GM12874 (cell line): ENCODE results near the gene TUBB2A.

Experiments
- CTCF ChIP-seq: IDR thresholded peaks from 2 replicates; pipeline ENCODE4 v1.5.1; 2011; ENCODE audit warnings: low read depth, mild to moderate bottlenecking, control low read depth, low read length, moderate library complexity; ENCODE audit not compliant: insufficient read depth

The TUBB2A gene

DNA sequence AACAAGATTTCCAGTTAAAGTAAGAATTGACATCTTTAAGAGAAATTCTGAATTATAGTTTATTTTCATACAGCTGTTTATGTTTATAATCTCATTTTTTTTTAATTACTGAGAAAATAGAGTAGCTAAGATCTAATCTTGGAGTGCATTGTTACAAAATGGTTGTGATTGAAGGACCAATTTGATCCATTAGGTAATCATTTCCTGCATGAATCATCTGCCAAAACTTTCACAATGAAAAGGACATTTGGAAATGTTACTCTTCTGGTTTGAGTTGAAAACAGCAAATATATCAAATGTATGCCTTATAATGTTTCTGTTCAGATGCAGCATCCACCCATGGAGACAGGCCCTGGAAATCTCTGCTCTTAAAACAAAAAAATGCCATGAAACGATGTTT is 19.0 kb downstream of the TUBB2A start:
- TF ChIP-seq CTCF, result no peak

DNA sequence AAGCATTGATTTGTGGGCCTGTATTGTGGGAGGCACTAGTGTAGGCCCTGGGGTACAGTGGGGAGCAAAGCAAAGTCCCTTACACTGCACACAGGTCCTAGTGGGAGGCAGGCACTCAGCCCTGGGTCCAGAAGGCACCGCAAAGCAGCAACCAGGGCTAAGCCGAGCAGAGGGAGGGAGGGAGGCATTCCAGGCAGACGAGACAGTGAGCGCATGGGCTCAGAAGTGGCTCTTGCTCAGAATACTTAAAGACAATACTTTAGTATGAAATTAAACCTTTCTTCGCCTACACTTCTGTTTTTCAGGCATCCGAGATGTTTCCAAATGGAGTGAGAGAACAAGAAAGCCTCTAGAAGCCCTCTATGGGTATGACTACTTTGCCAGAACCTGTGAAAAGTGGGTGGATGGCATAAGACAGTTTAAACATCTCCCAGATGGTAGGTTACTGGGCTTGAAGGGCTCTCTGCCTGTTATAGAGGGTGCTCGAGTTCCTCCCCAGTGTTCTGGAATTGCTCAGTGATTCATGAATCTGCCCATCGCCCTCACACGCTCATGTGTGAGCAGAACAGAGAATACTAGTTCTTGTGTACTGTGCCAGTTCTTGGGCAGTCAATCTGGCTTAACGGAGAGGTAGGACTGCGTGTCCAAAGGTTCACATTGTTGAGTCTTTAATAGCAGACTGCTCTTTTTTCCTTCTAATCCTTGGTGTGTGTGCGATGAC is 20.1 kb downstream of the TUBB2A start:
- no peak for TF ChIP-seq CTCF

- no peak for TF ChIP-seq CTCF
Measured at GRCh38 chr6:3136292-3137011, 20.9 kb downstream of the TUBB2A start.

- TF ChIP-seq CTCF, result no peak
Measured at GRCh38 chr6:3135668-3136291, 21.6 kb downstream of the TUBB2A start.

- TF ChIP-seq CTCF, result no peak
Measured at GRCh38 chr6:3133515-3133914, 23.8 kb downstream of the TUBB2A start.

GRCh38 chr6:3131695-3132094 is 25.6 kb downstream of the TUBB2A start:
- no peak for TF ChIP-seq CTCF

DNA sequence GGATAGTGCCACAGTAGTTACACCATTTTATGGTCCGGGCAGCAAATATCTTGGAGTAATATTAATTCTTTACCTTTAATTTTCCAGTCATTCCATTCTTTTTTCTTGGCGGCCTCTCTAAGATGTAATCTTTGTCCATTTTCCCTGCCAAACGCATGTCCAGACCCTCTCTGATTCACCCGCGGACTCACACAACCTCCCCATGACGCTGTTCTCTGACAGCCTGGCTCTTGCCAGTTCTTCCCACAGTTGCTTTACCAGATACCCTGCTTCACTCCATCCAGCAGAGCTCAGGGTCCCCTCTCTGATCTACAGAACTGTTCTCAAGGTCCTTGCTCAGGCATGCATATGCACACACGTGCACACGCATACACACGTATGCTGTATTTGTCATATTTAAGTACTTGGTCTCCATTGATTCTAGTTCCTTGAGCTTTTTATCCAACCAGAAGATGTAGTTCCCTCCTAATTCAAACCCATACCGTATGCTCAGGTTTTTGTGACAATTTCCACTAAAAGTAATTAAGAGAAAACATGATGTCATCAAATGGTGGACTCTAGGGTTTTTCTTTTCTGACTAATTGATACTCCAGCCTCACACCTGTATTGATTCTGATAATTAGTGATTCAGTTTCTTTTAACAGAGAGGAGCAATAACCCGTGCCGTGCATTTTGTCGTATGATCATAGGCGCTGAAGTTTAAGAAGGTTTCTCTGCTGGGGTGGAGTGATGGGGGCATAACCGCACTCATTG is 28.8 kb downstream of the TUBB2A start:
- TF ChIP-seq CTCF, result no peak
